A549 (cell line): Measurements from ENCODE around the gene PCDH12. TPM values are rescaled to one million over a fixed set of nuclear protein-coding genes. Genes with fewer than 3 reads are reported as not detected.
A peak's percentile ranks its signal among the peaks of the same experiment; 100 is the strongest.

Experiments used
- ATAC-seq, 2 experiments: fragments of 200-7000 bp in 1 of 2; fragments of >200 bp in 1 of 2; cut with Nextera tagmentation in 1 of 2; cut with Tn5 transposase in 1 of 2; 3 replicates each; pipeline versions ENCODE4 v1.8.0 to v1.9.1; 2018 to 2020; ENCODE audit warnings: mild to moderate bottlenecking in 1 of 2, moderate library complexity in 1 of 2
- CTCF ChIA-PET: fragments of 300-600 bp; sonication (Branson Sonifier 250); formaldehyde crosslinking; extraction: SDS; loops from one replicate; lab custom pipeline; 2021; ENCODE audit warnings: antibody characterized with exemption, inconsistent platforms; lab: Yijun Ruan, JAX
- POLR2A ChIA-PET: fragments of 350-600 bp; formaldehyde crosslinking; extraction: SDS; loops from one replicate; lab custom pipeline; 2021; ENCODE audit warnings: antibody characterized with exemption, inconsistent platforms; lab: Yijun Ruan, JAX
- DNase-seq, 2 experiments: peaks; one replicate each; pipeline versions ENCODE4 v3.0.0 to v3.0.0-alpha.2; 2011 to 2016; ENCODE audit warnings: low read depth in 1 of 2, low spot score in 1 of 2
- FAIRE-seq: peaks from 2 replicates; lab custom pipeline; 2011; peaks lifted over from hg19 to GRCh38; lab: Jason Lieb, UNC
- H3K27ac ChIP-seq, 2 experiments: fragments of >200 bp; sonication (Bioruptor Twin); formaldehyde crosslinking; 3 replicates each; pipeline ENCODE4 v1.5.1; 2016 to 2017
- H3K4me1 ChIP-seq: fragments of >200 bp; sonication (Bioruptor Twin); formaldehyde crosslinking; 3 replicates; pipeline ENCODE4 v1.6.1; 2016
- H3K4me2 ChIP-seq: fragments of >200 bp; sonication (Bioruptor Twin); formaldehyde crosslinking; 3 replicates; pipeline ENCODE4 v1.6.1; 2016
- H3K4me3 ChIP-seq: fragments of >200 bp; sonication (Bioruptor Twin); formaldehyde crosslinking; 3 replicates; pipeline ENCODE4 v1.5.1; 2016
- H3K9me3 ChIP-seq: fragments of >200 bp; sonication (Bioruptor Twin); formaldehyde crosslinking; 3 replicates; pipeline ENCODE4 v1.6.1; 2016
- CEBPB ChIP-seq, 2 experiments: fragments of >200 bp in 1 of 2; sonication (Bioruptor Twin) in 1 of 2; formaldehyde crosslinking in 1 of 2; IDR thresholded peaks; 2 replicates each; pipeline ENCODE4 v1.6.1; 2012 to 2016
- CHD2 ChIP-seq: fragments of 150-350 bp; IDR thresholded peaks from 2 replicates; pipeline ENCODE4 v1.6.1; 2014; ENCODE audit warnings: low read length; ENCODE audit not compliant: partially characterized antibody
- CHD4 ChIP-seq: fragments of 200-600 bp; sonication (generic); IDR thresholded peaks from 2 replicates; pipeline ENCODE4 v1.6.1; 2016; ENCODE audit warnings: antibody characterized with exemption, mild to moderate bottlenecking, borderline replicate concordance
- EHF ChIP-seq: fragments of 250-450 bp; sonication (Bioruptor Pico); IDR thresholded peaks from 2 replicates; pipeline ENCODE4 v1.5.0; 2020; ENCODE audit warnings: mild to moderate bottlenecking
- FOSB ChIP-seq: fragments of 250-450 bp; sonication (Bioruptor Pico); IDR thresholded peaks from 2 replicates; pipeline ENCODE4 v1.5.0; 2020; ENCODE audit warnings: mild to moderate bottlenecking, moderate library complexity
- FOXS1 ChIP-seq: fragments of 250-450 bp; sonication (Bioruptor Pico); IDR thresholded peaks from 2 replicates; pipeline ENCODE4 v1.5.0; 2020; ENCODE audit warnings: mild to moderate bottlenecking, moderate library complexity
- GATA3 ChIP-seq: IDR thresholded peaks from 2 replicates; pipeline ENCODE4 v1.6.1; 2012; ENCODE audit warnings: borderline replicate concordance
- HEYL ChIP-seq: fragments of 250-450 bp; sonication (Bioruptor Pico); IDR thresholded peaks from 2 replicates; pipeline ENCODE4 v1.8.0; 2021; ENCODE audit warnings: mild to moderate bottlenecking, moderate library complexity
- JUN ChIP-seq, 2 experiments: fragments of >200 bp; sonication (Bioruptor Twin); formaldehyde crosslinking; IDR thresholded peaks; 2 replicates in 1 of 2; 3 replicates in 1 of 2; pipeline ENCODE4 v1.6.1; 2016 to 2017
- KDM1A ChIP-seq: fragments of 200-600 bp; sonication (generic); IDR thresholded peaks from 2 replicates; pipeline ENCODE4 v1.6.1; 2016; ENCODE audit warnings: low read depth, mild to moderate bottlenecking
- MAZ ChIP-seq: fragments of 150-350 bp; IDR thresholded peaks from 2 replicates; pipeline ENCODE4 v1.6.1; 2014; ENCODE audit warnings: antibody characterized with exemption, low read depth, low read length, borderline replicate concordance
- MYC ChIP-seq: IDR thresholded peaks from 2 replicates; pipeline ENCODE4 v1.6.1; 2012; ENCODE audit warnings: mild to moderate bottlenecking, inconsistent platforms, low read length, improper control_type of control experiment, borderline replicate concordance
- POLR2AphosphoS2 ChIP-seq: conservative IDR thresholded peaks from 2 replicates; pipeline ENCODE4 v1.6.1; 2012; ENCODE audit warnings: low read length, improper control_type of control experiment, inconsistent platforms
- RAD21 ChIP-seq, 2 experiments: fragments of >200 bp in 1 of 2; sonication (Bioruptor Twin) in 1 of 2; formaldehyde crosslinking in 1 of 2; IDR thresholded peaks in 1 of 2; conservative IDR thresholded peaks in 1 of 2; 2 replicates in 1 of 2; 3 replicates in 1 of 2; pipeline ENCODE4 v1.6.1; 2012 to 2018; ENCODE audit warnings: inconsistent platforms in 1 of 2
- RFX5 ChIP-seq: fragments of 450-650 bp; IDR thresholded peaks from 2 replicates; pipeline ENCODE4 v1.7.1; 2014; ENCODE audit warnings: antibody characterized with exemption, mild to moderate bottlenecking, moderate library complexity
- SMC3 ChIP-seq: fragments of >200 bp; sonication (Bioruptor Twin); formaldehyde crosslinking; IDR thresholded peaks from 3 replicates; pipeline ENCODE4 v1.6.1; 2018; ENCODE audit warnings: inconsistent platforms
- ZC3H11A ChIP-seq: fragments of 450-650 bp; IDR thresholded peaks from 2 replicates; pipeline ENCODE4 v1.6.1; 2014; ENCODE audit warnings: antibody characterized with exemption, mild to moderate bottlenecking
- WGBS: methylation state at CpG from one replicate; pipeline ENCODE4 v1.1.6; 2017; ENCODE audit errors: missing lambda C conversion rate; 5-methylcytosine and 5-hydroxymethylcytosine counted together
- polyA plus RNA-seq, 4 experiments: library from polyadenylated mRNA; depleted of rRNA in 3 of 4; stranded (reverse); fragments of >200 nt; fragmentation: RNase III in 1 of 4; extraction: RNeasy Plus Mini Kit Qiagen cat#74134 plus additional on column Dnase treatment in 1 of 4; gene quantifications; 2 replicates in 3 of 4; 3 replicates in 1 of 4; pipeline ENCODE4 v1.2.3, GENCODE V29; 2011 to 2017
- TF ChIP-seq, protein P1 (sequence below): fragments of >200 bp; sonication (Bioruptor Twin); formaldehyde crosslinking; IDR thresholded peaks from 3 replicates; pipeline ENCODE4 v1.5.1; 2016
- TF ChIP-seq, protein P2 (sequence below): IDR thresholded peaks from 2 replicates; pipeline ENCODE4 v1.6.1; 2012
- TF ChIP-seq, protein P3 (sequence below): fragments of 200-600 bp; sonication (generic); IDR thresholded peaks from 2 replicates; pipeline ENCODE4 v1.6.1; 2016; ENCODE audit warnings: antibody characterized with exemption, mild to moderate bottlenecking, moderate library complexity

The PCDH12 gene
- polyA plus RNA-seq, 2 of the 4 experiments (the other 2 are of a cell fraction) = not detected

DNA sequence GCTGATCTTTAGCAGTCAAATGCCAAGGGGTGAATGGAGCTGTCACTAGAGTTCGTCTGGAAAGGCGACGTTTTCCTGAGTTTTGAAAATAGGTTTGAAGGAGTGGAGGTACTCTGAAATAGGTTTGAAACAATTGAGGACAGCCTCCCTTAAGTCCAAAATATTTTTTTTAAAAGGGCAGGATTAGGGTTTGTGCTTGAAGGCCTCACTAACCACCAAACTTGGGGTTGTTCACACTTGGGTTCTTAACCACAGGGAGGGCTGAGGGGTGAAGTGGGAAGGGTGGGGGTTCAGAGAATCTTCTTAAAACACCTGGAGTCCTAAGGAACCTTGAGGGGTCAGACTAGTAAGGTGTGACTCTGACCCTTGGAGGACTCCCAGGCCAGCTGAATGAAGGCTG lies 3.5 kb upstream of the PCDH12 start (continued):
- no peak for TF ChIP-seq CEBPB (IDR thresholded peaks at IDR 0.05)
- TF ChIP-seq HEYL (CRISPR knock-in tag) = no peak
- no peak for TF ChIP-seq POLR2AphosphoS2
- TF ChIP-seq, all 56 proteins: peak for 0

DNA sequence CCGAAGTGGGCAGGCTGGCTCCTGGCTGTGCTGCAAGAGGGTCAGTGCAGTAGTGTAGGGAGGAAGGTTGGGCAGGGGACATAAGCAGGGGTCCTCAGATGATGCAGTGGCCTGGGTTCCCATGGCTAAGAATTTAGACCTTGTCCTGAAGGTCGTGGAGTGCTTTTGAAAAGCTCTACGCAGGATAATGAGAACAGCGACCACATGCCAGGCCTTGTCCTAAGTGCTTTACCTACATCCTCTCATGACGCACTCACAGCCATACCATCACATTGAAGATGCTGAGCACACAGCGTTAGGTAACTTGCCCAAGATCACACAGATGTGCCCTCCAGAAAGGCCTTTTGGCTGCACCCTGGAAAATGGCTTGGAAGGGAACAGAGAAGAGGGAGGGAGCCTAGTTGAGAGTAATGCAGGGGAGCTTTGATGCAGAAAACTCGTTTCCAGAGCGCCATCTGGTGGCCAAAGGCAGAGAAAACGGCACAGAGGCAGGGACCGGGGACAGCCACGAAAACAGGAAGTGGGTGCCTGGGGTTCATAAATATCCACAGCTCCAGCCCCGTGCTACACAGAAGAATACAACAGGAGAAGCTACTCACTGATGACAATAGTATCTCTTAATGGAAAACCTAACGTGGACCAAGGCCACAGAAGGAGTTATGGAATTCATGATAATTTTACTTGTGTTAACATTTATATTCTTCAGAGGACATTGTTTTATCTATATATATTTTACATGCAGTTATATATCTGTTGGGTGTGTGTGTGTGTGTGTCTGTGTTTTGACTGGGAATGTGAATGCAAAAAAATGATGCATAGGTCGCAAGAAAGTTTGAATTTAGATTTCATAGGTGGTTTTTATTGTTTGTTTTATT lies 2.7 kb upstream of the PCDH12 start:
- POLR2A ChIA-PET = interaction anchor here (1.0 to 1.5 kb wide), 3 partner anchors 8 to 269 kb away, joined by 4 to 9 read pairs (median 9); partner anchors contain the start of genes DELE1 and RNF14
- DNase-seq (peak; percentile 79 to 92), FAIRE-seq (no peak), ATAC-seq (peak; percentile 88 to 97)
- H3K4me1 ChIP-seq = 0 out of 3 replicates have a peak, but pooled peaks cover 4% of the 10 kb centered on the region
- H3K4me3 ChIP-seq = no peak overlapping the region
- H3K27ac ChIP-seq = peak overlapping the region; percentile 15 to 67; a peak in 5 of 6 replicates
- H3K4me2 ChIP-seq = peak overlapping the region; percentile 65
- WGBS = 24% methylated on average over 14 of the region's 14 CpGs
- no peaks in the 10 kb centered on the region for H3K9me3 ChIP-seq
- CTCF ChIA-PET = interaction anchor here (0.6 to 17.2 kb wide), 85 partner anchors 10 to 550 kb away, joined by 3 to 325 read pairs (median 5); partner anchors contain the start of genes ARAP3, DELE1, DIAPH1 and GNPDA1
- TF ChIP-seq FOXS1 (CRISPR knock-in tag) = no peak
- TF ChIP-seq, protein P1, sequence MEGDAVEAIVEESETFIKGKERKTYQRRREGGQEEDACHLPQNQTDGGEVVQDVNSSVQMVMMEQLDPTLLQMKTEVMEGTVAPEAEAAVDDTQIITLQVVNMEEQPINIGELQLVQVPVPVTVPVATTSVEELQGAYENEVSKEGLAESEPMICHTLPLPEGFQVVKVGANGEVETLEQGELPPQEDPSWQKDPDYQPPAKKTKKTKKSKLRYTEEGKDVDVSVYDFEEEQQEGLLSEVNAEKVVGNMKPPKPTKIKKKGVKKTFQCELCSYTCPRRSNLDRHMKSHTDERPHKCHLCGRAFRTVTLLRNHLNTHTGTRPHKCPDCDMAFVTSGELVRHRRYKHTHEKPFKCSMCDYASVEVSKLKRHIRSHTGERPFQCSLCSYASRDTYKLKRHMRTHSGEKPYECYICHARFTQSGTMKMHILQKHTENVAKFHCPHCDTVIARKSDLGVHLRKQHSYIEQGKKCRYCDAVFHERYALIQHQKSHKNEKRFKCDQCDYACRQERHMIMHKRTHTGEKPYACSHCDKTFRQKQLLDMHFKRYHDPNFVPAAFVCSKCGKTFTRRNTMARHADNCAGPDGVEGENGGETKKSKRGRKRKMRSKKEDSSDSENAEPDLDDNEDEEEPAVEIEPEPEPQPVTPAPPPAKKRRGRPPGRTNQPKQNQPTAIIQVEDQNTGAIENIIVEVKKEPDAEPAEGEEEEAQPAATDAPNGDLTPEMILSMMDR = peak; percentile 94
- no peak for TF ChIP-seq EHF
- peak; percentile 93 for TF ChIP-seq SMC3
- TF ChIP-seq, protein P2, sequence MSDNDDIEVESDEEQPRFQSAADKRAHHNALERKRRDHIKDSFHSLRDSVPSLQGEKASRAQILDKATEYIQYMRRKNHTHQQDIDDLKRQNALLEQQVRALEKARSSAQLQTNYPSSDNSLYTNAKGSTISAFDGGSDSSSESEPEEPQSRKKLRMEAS = no peak
- no peak for TF ChIP-seq HEYL (CRISPR knock-in tag)
- no peak for TF ChIP-seq CHD4
- TF ChIP-seq RAD21 (conservative IDR thresholded peaks at IDR 0.05 in 1 of 2, IDR thresholded peaks at IDR 0.05 in 1 of 2) = peak; percentile 81 to 88
- TF ChIP-seq MYC = no peak
- TF ChIP-seq JUN (IDR thresholded peaks at IDR 0.05) = no peak
- no peak for TF ChIP-seq RFX5
- no peak for TF ChIP-seq FOSB (CRISPR knock-in tag)
- no peak for TF ChIP-seq MAZ
- TF ChIP-seq, protein P3, sequence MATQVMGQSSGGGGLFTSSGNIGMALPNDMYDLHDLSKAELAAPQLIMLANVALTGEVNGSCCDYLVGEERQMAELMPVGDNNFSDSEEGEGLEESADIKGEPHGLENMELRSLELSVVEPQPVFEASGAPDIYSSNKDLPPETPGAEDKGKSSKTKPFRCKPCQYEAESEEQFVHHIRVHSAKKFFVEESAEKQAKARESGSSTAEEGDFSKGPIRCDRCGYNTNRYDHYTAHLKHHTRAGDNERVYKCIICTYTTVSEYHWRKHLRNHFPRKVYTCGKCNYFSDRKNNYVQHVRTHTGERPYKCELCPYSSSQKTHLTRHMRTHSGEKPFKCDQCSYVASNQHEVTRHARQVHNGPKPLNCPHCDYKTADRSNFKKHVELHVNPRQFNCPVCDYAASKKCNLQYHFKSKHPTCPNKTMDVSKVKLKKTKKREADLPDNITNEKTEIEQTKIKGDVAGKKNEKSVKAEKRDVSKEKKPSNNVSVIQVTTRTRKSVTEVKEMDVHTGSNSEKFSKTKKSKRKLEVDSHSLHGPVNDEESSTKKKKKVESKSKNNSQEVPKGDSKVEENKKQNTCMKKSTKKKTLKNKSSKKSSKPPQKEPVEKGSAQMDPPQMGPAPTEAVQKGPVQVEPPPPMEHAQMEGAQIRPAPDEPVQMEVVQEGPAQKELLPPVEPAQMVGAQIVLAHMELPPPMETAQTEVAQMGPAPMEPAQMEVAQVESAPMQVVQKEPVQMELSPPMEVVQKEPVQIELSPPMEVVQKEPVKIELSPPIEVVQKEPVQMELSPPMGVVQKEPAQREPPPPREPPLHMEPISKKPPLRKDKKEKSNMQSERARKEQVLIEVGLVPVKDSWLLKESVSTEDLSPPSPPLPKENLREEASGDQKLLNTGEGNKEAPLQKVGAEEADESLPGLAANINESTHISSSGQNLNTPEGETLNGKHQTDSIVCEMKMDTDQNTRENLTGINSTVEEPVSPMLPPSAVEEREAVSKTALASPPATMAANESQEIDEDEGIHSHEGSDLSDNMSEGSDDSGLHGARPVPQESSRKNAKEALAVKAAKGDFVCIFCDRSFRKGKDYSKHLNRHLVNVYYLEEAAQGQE = no peak
- TF ChIP-seq CHD2 = no peak
- no peak for TF ChIP-seq GATA3
- no peak for TF ChIP-seq POLR2AphosphoS2
- TF ChIP-seq KDM1A = no peak
- TF ChIP-seq ZC3H11A = no peak
